C4-2B (cell line): ENCODE results near the gene DAB1.

ENCODE experiments used
- H3K27ac ChIP-seq: fragments of 450-650 bp; 2 replicates; pipeline ENCODE4 v1.5.1; 2017
- ZFX ChIP-seq: fragments of 450-650 bp; IDR thresholded peaks from 2 replicates; pipeline ENCODE4 v1.6.1; 2017
- TF ChIP-seq, protein P1 (sequence below): fragments of 450-650 bp; conservative IDR thresholded peaks from 2 replicates; pipeline ENCODE4 v1.5.1; 2017; ENCODE audit warnings: mild to moderate bottlenecking

Gene DAB1

GRCh38 chr1:56972976-56973375 lies 450.9 kb downstream of the DAB1 start:
- H3K27ac ChIP-seq = no peak overlapping the region
- TF ChIP-seq, protein P1, sequence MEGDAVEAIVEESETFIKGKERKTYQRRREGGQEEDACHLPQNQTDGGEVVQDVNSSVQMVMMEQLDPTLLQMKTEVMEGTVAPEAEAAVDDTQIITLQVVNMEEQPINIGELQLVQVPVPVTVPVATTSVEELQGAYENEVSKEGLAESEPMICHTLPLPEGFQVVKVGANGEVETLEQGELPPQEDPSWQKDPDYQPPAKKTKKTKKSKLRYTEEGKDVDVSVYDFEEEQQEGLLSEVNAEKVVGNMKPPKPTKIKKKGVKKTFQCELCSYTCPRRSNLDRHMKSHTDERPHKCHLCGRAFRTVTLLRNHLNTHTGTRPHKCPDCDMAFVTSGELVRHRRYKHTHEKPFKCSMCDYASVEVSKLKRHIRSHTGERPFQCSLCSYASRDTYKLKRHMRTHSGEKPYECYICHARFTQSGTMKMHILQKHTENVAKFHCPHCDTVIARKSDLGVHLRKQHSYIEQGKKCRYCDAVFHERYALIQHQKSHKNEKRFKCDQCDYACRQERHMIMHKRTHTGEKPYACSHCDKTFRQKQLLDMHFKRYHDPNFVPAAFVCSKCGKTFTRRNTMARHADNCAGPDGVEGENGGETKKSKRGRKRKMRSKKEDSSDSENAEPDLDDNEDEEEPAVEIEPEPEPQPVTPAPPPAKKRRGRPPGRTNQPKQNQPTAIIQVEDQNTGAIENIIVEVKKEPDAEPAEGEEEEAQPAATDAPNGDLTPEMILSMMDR = no peak
- TF ChIP-seq ZFX = no peak

GRCh38 chr1:56970280-56970679 lies 453.6 kb downstream of the DAB1 start:
- no peak for TF ChIP-seq ZFX
- TF ChIP-seq, protein P1 = no peak
- no peak overlapping the region for H3K27ac ChIP-seq

- TF ChIP-seq ZFX = no peak
- TF ChIP-seq, protein P1 = no peak
Observed at GRCh38 chr1:56968878-56969495, 454.9 kb downstream of the DAB1 start.

GRCh38 chr1:56967900-56968832 lies 455.7 kb downstream of the DAB1 start:
- no peak overlapping the region for H3K27ac ChIP-seq
- TF ChIP-seq, protein P1 = peak; percentile 86
- TF ChIP-seq ZFX = no peak

More at GRCh38 chr1:56968878-56969495, 454.9 kb downstream of the DAB1 start:
- no peak overlapping the region for H3K27ac ChIP-seq

GRCh38 chr1:56967355-56967754 lies 456.5 kb downstream of the DAB1 start:
- H3K27ac ChIP-seq = no peak overlapping the region
- TF ChIP-seq ZFX = no peak
- TF ChIP-seq, protein P1 = no peak

GRCh38 chr1:56966698-56966999 lies 457.2 kb downstream of the DAB1 start:
- H3K27ac ChIP-seq = no peak overlapping the region
- TF ChIP-seq, protein P1 = no peak
- no peak for TF ChIP-seq ZFX

DNA sequence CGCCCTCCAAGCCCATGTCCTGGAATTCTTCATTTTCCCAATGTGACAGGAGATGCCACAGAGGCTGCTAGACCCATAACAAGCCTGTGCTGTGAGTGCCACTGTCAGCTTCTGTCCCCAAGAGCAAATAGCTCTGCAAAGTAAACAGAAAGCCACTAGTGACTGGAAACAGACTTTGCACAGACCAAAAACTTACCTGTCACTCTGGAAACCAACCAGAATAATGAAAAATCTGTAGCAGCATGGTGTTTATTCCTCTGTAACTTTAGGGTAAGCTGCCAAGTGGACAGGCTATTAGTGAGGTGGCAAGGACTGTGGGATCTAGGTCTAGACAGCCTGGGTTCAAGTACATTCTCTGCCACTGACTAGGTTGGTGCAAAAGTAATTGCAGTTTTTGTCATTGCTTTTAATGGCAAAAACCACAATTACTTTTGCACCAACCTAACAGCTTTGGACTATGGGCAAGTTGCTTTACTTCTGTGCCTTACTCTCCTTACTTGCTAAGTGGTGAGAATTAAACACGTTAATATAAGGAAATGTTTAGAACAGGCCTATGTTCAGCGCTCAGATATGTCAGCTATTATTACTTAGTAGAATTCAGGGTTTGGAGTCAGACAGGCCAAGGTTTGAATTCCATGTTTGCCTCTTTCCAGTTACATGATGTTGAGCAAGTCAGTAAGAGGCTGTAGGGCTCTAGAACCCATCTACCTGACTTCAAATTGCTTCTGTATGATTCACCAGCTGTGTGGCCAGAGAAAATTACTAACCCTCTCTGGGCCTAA lies 457.8 kb downstream of the DAB1 start, which contains the start of gene C8B:
Gene C8B (minus strand): TSS at position 100 of the 782 bp plus-strand sequence. CDS start 67 bp downstream, at position 33.
- no peak for TF ChIP-seq ZFX
- TF ChIP-seq, protein P1 = no peak

More for the DNA sequence above, 457.8 kb downstream of the DAB1 start, which contains the start of gene C8B:
- H3K27ac ChIP-seq = no peak within 1 kb of the TSS
